GM20431 (cell line): ENCODE data around the gene PSMG3.

ENCODE experiments used
- in situ Hi-C: fragments of 300-500 bp; cut with MseI, MboI; formaldehyde crosslinking; loops from one replicate; pipeline ENCODE4 v1.15.0; 2020; ENCODE audit warnings: low sequenced_read_pairs; ENCODE audit not compliant: unreplicated experiment

The PSMG3 gene

GRCh38 chr7:1539181-1539881 is 30.5 kb downstream of the PSMG3 start:
- in situ Hi-C loops = no loop called here

- in situ Hi-C loops = no loop called here
Measured at GRCh38 chr7:1538544-1539180, 31.2 kb downstream of the PSMG3 start.

DNA sequence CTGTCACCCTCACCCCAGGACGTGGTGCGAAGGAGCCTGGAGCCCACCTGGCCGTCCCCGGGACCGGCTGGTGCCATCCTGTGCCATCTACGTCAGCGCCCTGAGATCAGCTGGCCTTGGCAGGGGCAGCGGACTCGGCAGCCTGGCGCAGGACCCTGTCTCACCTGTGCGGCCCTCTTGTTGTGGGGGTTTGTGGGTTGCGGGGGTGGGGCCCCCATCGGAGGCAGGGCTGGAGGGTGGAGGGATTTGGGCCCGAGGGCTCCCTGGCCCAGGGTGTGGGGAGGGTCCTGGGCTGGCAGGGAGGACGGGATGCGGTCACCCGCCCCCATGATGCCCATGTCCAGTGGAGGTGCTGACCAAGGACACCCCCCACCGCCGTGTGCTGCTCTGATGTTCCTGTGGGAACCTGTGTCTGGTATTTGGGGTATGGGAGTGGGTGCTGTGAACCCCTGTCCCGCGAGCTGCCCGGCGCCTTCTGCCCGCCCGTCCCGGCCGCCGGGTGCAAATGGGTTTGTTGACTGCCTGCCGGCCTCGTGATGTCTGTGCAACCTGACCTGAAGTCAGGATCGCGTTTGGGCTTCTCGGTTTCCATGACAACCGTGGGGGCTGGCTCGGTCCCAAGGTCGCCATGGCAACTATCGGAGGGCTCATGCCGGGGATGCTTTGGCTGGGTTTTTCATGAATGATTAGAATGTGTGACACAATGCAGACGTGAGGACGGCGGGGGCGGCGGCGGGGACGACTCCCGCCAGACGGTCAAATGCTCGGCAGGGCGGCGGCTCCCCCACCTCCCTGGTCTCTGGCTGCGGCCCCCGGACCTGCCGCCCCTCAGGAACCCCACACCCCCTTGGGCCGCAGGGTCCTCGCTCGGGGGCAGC is 32.1 kb downstream of the PSMG3 start:
- in situ Hi-C loops = no loop called here

DNA sequence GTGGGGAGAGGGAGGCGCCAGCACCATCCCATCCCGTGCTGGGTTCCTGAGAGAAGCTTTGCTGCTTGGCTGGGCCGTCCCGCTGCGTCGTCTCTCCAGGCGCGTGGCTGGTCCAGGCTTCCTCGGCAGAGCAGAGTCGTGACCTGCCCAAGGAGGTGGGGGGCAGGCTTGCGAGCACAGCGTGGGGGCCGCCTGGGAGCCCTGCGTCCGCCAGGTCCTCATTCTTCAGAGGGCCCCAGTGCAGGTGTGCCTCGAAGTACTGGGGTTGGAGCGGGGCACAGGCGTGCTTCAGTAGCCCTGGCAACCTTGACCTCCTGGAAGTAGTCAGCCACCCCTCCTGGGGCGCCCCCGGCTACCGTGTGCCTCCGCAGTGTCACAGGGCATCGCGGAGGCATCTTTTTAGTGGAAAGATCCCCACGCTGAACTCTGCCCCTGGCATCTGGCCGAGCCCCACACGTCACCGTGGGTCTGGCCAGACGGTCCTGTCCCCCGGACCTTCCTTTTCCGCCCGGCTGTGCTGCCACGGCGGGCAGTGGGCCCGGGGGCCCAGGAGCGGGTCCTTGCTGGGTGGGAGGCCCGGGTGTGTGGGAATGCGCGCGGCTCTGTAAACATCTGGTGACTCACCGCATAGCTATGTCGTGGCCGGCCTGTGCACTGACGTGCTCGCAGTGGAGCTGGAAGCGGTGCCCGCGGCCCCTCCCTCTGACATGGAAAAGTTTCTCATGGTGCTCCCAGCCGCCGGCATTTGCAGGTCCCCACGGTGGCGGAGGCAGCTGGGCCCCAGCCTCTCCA is 32.9 kb downstream of the PSMG3 start:
- in situ Hi-C loops = no loop called here

DNA sequence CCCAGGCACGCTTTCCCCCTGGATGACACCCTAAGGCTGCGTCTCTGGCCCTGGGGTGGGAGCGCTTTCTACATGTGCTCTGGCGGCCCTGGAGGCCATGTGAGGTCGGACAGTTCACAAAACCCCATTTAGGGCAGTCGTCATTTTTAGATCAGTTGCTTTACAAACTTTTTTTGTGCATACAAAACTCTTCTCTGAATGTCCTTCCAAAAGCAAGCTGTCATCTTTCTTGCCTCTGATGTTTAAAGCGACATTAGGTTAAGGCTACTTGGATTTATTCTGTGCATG is 33.4 kb downstream of the PSMG3 start:
- in situ Hi-C loops = no loop called here

- in situ Hi-C loops = no loop called here
Measured at GRCh38 chr7:1535701-1536454, 34.0 kb downstream of the PSMG3 start.

- in situ Hi-C loops = no loop called here
Measured at GRCh38 chr7:1535100-1535458, 34.8 kb downstream of the PSMG3 start.

DNA sequence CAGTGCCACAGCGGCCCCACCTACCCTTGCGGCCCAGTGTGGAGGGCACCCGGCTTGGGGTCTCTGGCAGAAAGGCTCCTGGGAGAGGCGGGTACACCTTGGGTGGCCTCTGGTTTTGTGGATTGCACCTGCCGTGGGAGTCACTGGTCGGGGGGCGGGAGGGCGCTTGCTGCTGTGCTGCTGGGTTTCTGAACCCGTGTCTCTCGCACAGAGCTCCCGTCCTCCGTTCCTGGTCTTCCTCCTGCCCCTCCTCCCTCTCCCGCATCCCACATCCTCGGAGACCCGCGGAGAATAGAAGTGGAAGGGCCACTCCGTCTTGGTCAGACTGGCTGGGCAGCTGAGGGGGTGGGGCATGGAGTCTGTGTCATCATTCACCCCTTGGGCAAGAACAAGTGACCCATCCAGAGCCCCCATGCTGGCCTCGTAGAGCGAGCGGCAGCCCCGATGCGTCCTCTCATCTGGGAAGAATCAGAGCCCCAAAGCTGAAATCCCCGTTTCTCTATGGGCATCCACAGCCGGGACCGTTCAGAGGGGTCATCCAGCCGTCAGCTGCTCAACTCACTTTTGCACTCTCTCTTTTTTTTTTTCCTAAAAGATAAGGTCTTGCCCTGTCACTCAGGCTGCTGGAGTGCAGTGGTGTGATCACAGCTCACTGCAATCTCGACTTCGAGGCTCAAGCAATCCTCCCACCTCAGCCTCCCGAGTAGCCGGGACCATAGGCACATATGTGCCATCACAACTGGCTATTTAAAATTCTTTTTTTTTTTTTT is 35.3 kb downstream of the PSMG3 start:
- in situ Hi-C loops = no loop called here

- in situ Hi-C loops = no loop called here
Measured at GRCh38 chr7:1533547-1534329, 36.1 kb downstream of the PSMG3 start.

DNA sequence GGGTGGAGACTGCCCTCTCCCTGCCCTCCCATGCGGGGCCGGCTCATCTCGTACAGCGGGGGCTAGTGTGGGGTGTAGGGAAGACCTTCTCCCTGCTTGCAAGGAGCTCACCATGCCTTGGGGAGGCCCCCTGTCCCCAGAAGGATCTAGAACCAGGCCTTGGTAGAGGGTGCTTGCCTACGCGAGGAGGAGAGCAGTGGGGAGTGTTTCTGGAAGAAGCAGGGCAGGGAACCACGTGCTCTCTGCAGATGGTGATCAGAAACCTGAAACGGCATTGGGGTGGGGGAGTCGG is 36.6 kb downstream of the PSMG3 start:
- in situ Hi-C loops = no loop called here

GRCh38 chr7:1532456-1533254 is 37.2 kb downstream of the PSMG3 start:
- in situ Hi-C loops = no loop called here

GRCh38 chr7:1531979-1532455 is 37.8 kb downstream of the PSMG3 start:
- in situ Hi-C loops = no loop called here

GRCh38 chr7:1531263-1531978 is 38.4 kb downstream of the PSMG3 start:
- in situ Hi-C loops = no loop called here

DNA sequence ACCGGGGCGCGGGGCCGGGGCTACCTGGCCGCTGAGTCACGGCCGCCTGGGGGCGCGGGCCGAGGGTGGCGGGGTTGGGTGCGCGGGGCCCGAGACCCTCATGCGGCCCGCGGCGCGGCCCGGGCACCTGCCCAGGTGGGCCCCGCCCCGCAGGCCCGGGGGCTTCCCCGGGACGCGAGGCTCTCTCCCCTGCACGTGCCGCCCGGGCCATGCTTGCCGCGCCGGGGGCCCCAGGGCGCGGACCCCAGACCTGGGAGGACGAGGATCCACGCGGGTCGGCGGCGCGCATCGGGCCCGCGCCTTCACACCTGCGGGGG is 38.9 kb downstream of the PSMG3 start:
- in situ Hi-C loops = no loop called here

- in situ Hi-C loops = no loop called here
Measured at GRCh38 chr7:1529383-1530116, 40.3 kb downstream of the PSMG3 start.

DNA sequence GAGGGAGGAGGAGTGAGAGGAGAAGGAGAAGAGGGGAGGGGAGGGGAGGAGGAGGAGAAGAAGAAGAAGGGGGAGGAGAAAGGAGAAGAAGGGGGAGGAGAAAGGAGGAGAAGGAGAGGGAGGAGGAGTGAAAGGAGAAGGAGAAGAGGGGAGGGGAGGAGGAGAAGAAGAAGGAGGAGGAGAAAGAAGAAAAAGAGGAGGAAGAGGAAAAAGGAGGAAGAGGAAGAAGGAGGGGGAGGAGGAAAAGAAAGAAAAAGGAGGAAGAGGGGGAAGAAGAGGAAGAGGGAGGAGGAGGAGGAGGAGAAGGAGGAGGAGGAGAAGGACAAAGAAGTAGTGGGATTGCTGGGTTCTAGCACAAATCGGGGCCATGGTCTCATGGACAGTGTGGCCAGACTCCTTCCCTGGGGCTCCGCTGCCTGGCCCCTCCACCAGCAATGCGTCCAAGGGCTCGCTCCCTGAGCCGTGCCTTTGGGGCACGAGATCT is 43.5 kb downstream of the PSMG3 start:
- in situ Hi-C loops = no loop called here
